ENCODE measurements around the gene ABCD4. TPM values are rescaled to one million over a fixed set of nuclear protein-coding genes. Genes with fewer than 3 reads are reported as not detected.

The ABCD4 gene
- polyA plus RNA-seq, 1 donor from 2014 or later, result 106 TPM

DNA sequence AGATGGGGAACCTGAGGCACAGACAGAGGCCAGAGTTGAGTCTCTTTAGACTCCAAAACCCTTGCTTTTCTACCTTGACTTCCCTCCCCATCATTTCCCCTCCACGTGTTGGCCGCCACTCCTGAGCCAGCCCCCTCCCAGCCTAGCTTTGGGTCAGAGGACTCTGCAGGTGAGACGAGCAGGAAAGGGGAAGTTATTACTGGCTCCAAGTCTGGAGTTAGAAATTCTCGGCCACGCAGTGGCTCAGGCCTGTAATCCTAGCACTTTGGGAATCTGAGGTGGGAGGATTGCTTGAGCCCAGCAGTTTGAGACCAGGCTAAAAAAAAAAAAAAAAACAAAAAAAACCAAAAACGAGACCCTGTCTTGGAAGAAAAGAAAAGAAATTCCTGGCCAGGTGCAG lies 54.7 kb downstream of the ABCD4 start:
- Histone ChIP-seq H3K27ac (ENCODE audit: low read length) (no peak overlapping the region), H3K9me3 (ENCODE audit: low read length) (no peaks in the 10 kb centered on the region), H3F3A (ENCODE audit: insufficient read depth, low read length, poor library complexity, severe bottlenecking) (no peaks in the 10 kb centered on the region), H3K27me3 (ENCODE audit: insufficient read depth, low read depth, low read length) (peaks cover 14% of the 10 kb centered on the region), H3K4me3 (ENCODE audit: low read length) (no peak overlapping the region), H3K79me2 (replicated peaks; ENCODE audit: insufficient read depth, low read length) (no peaks in the 10 kb centered on the region), H3K36me3 (ENCODE audit: insufficient read depth, low read length) (no peaks in the 10 kb centered on the region), H3K9me2 (ENCODE audit: insufficient read depth, low read length) (no peaks in the 10 kb centered on the region), H3K9ac (ENCODE audit: low read length) (no peak overlapping the region), H3K4me2 (ENCODE audit: low read length) (no peak overlapping the region), H2AFZ (ENCODE audit: low read depth, low read length) (no peak overlapping the region), H4K20me1 (ENCODE audit: insufficient read depth) (no peaks in the 10 kb centered on the region)
- TF ChIP-seq EZH2 (IDR thresholded peaks at IDR 0.05; ENCODE audit: borderline replicate concordance, insufficient read depth, low read length, poor library complexity, severe bottlenecking) (no peak), RAD21 (conservative IDR thresholded peaks at IDR 0.05) (no peak), EP300 (conservative IDR thresholded peaks at IDR 0.05; ENCODE audit: poor library complexity, severe bottlenecking) (no peak), MXI1 (conservative IDR thresholded peaks at IDR 0.05; ENCODE audit: poor library complexity, severe bottlenecking) (no peak), POLR2AphosphoS5 (IDR thresholded peaks at IDR 0.05) (no peak), SMC3 (conservative IDR thresholded peaks at IDR 0.05; ENCODE audit: poor library complexity) (no peak), TAF1 (IDR thresholded peaks at IDR 0.05; ENCODE audit: low read depth) (no peak)
- TF ChIP-seq, protein P1, sequence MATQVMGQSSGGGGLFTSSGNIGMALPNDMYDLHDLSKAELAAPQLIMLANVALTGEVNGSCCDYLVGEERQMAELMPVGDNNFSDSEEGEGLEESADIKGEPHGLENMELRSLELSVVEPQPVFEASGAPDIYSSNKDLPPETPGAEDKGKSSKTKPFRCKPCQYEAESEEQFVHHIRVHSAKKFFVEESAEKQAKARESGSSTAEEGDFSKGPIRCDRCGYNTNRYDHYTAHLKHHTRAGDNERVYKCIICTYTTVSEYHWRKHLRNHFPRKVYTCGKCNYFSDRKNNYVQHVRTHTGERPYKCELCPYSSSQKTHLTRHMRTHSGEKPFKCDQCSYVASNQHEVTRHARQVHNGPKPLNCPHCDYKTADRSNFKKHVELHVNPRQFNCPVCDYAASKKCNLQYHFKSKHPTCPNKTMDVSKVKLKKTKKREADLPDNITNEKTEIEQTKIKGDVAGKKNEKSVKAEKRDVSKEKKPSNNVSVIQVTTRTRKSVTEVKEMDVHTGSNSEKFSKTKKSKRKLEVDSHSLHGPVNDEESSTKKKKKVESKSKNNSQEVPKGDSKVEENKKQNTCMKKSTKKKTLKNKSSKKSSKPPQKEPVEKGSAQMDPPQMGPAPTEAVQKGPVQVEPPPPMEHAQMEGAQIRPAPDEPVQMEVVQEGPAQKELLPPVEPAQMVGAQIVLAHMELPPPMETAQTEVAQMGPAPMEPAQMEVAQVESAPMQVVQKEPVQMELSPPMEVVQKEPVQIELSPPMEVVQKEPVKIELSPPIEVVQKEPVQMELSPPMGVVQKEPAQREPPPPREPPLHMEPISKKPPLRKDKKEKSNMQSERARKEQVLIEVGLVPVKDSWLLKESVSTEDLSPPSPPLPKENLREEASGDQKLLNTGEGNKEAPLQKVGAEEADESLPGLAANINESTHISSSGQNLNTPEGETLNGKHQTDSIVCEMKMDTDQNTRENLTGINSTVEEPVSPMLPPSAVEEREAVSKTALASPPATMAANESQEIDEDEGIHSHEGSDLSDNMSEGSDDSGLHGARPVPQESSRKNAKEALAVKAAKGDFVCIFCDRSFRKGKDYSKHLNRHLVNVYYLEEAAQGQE (IDR thresholded peaks at IDR 0.05; ENCODE audit: borderline replicate concordance), result no peak
- TF ChIP-seq, protein P2, sequence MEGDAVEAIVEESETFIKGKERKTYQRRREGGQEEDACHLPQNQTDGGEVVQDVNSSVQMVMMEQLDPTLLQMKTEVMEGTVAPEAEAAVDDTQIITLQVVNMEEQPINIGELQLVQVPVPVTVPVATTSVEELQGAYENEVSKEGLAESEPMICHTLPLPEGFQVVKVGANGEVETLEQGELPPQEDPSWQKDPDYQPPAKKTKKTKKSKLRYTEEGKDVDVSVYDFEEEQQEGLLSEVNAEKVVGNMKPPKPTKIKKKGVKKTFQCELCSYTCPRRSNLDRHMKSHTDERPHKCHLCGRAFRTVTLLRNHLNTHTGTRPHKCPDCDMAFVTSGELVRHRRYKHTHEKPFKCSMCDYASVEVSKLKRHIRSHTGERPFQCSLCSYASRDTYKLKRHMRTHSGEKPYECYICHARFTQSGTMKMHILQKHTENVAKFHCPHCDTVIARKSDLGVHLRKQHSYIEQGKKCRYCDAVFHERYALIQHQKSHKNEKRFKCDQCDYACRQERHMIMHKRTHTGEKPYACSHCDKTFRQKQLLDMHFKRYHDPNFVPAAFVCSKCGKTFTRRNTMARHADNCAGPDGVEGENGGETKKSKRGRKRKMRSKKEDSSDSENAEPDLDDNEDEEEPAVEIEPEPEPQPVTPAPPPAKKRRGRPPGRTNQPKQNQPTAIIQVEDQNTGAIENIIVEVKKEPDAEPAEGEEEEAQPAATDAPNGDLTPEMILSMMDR (IDR thresholded peaks at IDR 0.05; ENCODE audit: poor library complexity, severe bottlenecking), result no peak

DNA sequence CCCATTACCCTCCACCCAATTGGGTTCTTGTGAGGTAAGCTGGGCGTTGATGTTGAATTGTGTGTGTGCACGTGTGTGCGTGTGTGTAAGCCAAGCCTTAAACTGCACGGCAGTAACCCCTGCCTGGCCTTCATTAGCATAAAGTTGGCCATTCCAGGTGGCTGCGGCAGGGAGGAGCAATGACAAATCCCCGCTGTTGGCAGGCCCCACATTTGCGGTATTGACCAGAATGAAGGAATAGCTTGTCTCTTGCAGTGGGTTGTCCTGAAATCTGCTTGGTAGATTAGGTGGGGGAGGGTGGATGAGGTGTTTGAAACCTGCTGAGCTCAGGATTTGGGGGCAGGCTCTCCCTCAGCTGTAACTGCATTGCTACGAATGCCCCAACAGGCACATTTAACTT lies 56.2 kb downstream of the ABCD4 start:
- Histone ChIP-seq H3K36me3 (ENCODE audit: insufficient read depth, low read length) (no peaks in the 10 kb centered on the region), H3K27ac (ENCODE audit: low read length) (no peak overlapping the region), H3K9me2 (ENCODE audit: insufficient read depth, low read length) (no peaks in the 10 kb centered on the region), H3K9me3 (ENCODE audit: low read length) (no peaks in the 10 kb centered on the region), H4K20me1 (ENCODE audit: insufficient read depth) (no peaks in the 10 kb centered on the region), H3K27me3 (ENCODE audit: insufficient read depth, low read depth, low read length) (peaks cover 29% of the 10 kb centered on the region), H3K4me3 (ENCODE audit: low read length) (no peak overlapping the region), H3K9ac (ENCODE audit: low read length) (no peak overlapping the region), H2AFZ (ENCODE audit: low read depth, low read length) (no peak overlapping the region), H3K79me2 (replicated peaks; ENCODE audit: insufficient read depth, low read length) (no peaks in the 10 kb centered on the region), H3F3A (ENCODE audit: insufficient read depth, low read length, poor library complexity, severe bottlenecking) (no peaks in the 10 kb centered on the region), H3K4me2 (ENCODE audit: low read length) (no peak overlapping the region)
- TF ChIP-seq MXI1 (conservative IDR thresholded peaks at IDR 0.05; ENCODE audit: poor library complexity, severe bottlenecking) (no peak), SMC3 (conservative IDR thresholded peaks at IDR 0.05; ENCODE audit: poor library complexity) (no peak), EP300 (conservative IDR thresholded peaks at IDR 0.05; ENCODE audit: poor library complexity, severe bottlenecking) (no peak), EZH2 (IDR thresholded peaks at IDR 0.05; ENCODE audit: borderline replicate concordance, insufficient read depth, low read length, poor library complexity, severe bottlenecking) (no peak), POLR2AphosphoS5 (IDR thresholded peaks at IDR 0.05) (no peak), TAF1 (IDR thresholded peaks at IDR 0.05; ENCODE audit: low read depth) (no peak), RAD21 (conservative IDR thresholded peaks at IDR 0.05) (no peak)
- TF ChIP-seq, protein P1 (IDR thresholded peaks at IDR 0.05; ENCODE audit: borderline replicate concordance), result no peak
- TF ChIP-seq, protein P2 (IDR thresholded peaks at IDR 0.05; ENCODE audit: poor library complexity, severe bottlenecking), result no peak

All from neural cell (in vitro differentiated cells).